ENCODE measurements around the gene CAPN11.
"Not testable (repeated sequence)": the region's sequence is repeated elsewhere in the genome, so short reads cannot be mapped to it uniquely, and the experiment has no call there.

Gene CAPN11

DNA sequence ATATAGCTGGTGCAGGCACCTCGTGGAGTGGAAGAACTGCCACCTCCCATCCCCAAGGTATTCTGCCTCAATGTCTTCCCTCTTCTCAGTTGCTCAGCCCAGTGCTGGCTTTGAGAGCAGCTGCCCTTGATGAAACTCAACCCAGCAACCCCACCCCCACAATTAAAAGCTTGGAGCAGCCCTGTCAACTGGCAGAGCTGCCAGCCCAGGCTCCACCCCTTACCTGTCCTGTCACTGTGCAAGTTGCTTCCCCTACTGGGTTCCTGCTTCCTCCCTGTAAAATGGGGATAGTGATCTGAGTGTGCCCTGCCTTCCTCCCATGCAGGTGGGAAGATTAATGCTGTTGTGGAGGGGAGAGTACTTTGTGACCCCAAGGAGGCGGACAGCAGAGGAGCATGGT is 26.7 kb upstream of the CAPN11 start:
- DNase-seq: no peak

DNA sequence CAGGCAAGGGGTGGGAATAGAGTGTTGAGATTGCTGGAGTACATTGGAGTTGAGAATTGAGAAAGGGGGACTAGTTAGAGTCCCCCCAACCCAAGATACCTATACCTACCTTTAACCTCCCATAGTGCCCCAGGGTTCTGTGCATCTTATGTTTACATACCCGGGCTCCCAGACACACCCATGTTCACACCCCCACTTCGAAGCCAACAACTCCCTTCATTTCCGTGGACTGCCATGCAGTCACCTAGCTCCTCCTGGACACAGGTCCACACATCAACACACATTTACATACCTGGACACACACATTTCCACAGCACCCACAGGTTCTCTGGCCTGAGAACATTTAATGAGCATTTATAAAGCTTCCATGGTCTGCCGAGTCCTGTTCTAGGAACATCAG is 26.1 kb upstream of the CAPN11 start:
- DNase-seq: no peak

DNA sequence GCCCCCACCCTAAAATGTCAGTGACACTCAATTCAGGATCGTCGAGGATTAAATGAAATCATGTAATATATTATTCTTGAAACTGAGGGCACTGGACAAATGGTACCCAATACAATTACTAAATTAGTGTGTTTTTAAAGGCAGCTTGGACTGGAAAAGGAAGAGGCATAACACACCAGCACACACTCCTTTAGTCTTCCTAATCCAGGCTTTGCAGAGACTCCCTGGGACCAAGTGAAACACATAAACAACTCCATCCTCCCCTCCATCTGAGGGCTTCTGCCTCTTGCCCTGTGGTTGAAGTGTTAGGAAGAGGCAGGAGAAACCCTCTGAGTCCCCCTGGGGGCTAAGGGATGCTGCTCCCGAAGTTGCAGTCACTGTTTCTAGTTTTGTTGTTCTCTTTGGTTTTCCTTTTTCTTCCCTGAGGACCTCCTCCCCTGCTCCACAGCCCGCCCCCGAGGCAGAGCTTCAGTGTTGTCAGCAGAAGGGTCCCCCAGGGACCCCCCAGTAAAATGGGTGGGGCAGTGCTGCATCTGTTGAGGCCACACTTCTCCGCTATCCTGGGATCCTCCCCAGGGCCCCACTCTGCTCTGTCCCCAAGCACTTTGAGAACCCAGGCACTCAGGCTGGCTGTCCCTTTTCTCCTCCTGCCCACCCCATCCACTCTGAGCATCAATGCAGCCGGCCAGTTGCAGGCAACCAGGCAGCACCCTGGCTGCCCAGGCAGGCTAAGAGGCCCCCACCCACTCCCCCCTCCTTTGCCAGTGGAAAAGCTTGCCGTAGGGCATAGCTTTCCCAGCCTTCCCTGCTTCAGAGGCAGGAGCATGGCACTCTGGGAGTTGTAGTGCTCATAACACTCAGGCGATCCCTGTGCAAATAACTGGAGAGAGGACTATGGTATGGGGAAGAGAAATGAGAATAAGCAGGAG is 25.4 kb upstream of the CAPN11 start:
- no peak for DNase-seq

DNA sequence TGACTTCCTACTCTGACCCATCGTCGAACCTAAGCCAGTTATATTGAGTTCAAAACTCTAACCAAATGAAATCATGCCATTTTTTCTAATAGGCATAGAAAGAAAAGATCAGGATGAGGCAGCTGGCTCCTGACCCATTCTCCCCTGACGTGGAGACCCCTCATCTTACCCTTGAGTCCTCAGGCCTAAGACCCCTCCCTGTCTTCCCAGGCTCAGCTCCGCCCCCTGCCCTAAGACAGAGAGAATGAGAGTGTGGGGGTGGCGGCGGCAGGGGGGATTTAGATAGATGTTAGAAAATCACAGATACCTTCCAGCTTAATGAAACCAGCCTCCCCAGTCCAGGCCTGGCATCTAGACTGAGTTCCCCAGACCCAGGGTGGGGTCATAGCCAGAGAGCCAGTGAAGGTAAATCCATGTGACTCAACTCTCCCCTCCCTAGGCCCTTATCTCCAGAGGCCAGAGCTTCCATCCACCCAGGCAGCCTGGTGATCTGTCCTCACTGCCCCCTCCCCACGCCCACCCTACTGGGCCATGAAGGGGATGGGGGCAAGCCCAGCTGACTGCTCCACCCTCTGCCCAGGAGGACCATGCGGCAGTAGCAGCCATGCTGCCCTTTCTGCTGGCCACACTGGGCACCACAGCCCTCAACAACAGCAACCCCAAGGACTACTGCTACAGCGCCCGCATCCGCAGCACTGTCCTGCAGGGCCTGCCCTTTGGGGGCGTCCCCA is 24.5 kb upstream of the CAPN11 start:
- DNase-seq: no peak

DNA sequence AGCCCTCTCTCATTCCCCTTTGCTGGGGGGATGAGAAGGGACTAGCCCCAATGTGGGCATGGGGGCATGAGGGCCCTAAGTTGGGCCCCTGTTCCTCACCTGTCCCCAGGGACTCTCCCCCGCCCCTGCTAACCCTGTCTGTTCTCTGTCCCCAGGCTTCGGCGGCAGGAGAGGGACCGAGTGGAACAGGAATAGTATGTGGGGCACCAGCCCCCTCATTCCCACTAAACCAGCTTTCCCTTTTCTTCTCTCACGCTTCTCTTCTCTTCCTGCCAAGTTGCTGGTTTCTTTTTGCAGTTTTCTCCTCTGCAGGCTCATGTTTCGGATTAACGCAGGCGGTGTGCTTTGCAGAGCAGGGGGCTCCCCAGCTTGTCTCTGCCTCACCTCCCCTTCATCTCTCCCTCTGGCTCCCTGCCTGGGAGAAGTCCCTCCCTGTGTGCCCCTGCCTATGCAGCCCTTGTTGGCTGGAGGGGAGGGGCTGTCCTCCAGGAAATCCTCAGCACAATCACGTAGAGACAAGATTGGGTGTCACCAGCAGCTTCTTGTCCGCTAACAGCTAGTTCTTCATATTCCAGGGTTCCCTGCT is 23.4 kb upstream of the CAPN11 start:
- DNase-seq: no peak

DNA sequence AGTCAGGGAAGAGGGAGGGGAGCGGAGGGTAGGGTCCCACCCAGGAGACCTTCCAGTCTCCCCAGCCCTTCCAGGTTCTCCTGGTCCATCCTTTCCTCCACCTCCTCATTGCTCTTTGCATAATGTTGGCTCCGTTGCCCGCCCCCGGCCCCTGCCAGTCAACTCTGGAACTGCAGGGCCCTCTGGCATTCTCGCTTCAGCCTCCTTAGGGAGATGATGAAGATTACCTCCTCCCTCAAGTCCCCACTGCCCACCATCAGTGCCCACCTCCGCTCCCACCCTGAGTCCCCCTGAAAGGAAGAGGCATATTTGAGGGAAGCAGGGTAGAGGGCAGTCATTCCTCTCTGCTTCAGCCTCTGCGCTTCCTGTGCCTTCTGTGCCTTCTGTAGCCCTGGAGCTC is 22.7 kb upstream of the CAPN11 start:
- no peak for DNase-seq

DNA sequence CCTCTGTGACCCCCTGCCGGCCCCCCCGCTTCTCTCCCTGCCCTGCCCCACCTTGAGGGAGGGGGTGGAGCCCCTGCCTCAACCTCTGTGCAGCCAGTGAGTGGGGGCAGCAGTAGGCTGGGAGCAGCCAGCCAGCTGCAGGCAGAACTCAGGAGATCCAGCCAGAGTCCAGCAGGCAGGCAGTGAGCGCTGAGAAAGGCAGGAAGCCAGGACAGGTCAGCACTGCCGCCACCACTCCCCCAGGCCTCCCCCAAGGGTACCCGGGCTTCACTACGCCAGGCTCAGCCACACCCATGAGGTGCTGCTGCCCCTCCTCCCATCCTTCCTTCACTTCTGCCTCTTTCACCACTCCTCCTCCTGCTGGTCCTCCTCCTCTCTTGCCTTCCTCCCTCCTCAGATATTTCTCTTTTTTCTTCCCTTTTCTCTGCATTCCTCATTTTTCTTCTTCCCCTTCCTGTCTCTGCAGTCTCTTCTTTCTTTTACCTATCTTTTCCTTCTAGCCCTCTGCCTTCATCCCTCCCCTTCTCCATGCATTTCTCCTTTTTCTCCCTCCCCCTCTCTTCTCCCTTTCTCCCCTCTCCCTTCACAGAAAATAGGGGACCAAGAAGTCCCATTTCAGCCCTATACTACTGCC is 19.8 kb upstream of the CAPN11 start:
- DNase-seq: no peak

DNA sequence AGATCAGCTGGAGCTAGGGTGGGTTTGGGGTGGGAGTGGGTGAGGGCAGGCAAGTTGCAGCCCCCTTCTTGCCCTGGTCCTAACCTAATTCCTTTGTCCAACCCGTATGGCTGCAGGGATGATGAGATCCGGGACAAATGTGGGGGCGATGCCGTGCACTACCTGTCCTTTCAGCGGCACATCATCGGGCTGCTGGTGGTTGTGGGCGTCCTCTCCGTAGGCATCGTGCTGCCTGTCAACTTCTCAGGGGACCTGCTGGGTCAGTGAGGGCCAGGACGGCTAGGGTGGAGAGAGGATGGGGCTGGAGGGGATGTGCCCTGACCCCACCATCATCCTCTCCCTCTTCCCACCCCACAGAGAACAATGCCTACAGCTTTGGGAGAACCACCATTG is 19.3 kb upstream of the CAPN11 start:
- DNase-seq: no peak

DNA sequence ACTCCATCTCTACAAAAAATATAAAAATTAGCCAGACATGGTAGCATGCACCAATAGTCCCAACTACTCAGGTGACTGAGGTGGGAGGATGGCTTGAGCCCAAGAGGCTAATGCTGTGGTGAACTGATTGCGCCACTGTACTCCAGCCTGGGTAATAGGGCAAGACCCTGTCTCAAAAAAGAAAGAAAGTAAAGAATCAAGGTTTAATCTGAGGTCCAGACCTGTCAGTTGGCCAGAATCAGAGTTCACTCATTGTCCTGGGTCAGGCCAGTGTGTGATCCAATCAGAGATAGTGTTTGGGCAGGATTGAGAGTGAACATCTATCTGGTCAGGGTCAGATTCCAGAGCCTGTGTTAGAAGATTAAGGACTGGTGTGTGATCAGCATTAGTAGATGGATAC is 15.8 kb upstream of the CAPN11 start:
- no peak for DNase-seq

DNA sequence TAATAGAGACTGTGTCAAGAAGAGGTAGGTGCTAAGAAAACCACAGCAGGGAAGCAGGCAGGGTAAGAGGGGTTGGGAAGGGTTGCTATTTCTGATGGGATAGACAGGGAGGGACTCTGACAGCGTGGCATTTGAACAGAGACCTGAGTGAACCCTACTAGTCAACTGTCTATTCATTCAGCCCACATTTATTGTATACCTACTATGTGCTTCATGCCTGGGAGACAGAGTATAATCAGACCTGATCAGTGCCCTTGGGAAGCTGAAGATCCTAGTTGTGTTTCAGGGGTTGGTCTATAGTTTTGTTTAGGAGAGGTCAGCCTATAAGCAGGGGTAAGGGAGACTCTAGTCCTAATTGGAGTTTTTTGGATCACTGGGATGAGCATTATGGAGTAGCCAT is 14.9 kb upstream of the CAPN11 start:
- DNase-seq: no peak

DNA sequence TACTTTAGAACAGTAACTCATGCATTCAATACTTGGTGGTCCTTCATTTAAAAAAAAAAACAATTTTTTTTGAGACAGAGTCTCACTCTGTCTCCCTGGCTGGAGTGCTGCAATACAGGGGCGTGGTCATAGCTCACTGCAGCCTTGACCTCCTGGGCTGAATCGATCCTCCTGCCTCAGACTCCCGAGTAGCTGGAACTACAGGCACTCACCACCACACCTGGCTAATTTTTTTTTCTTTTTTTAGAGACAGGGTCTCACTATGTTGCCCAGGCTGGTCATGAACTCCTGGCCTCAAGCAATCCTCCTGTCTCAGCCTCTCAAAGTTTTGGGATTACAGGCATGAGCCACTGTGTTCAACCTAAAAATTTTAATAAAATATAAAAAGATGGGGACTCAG is 14.1 kb upstream of the CAPN11 start:
- DNase-seq: not testable (repeated sequence)

DNA sequence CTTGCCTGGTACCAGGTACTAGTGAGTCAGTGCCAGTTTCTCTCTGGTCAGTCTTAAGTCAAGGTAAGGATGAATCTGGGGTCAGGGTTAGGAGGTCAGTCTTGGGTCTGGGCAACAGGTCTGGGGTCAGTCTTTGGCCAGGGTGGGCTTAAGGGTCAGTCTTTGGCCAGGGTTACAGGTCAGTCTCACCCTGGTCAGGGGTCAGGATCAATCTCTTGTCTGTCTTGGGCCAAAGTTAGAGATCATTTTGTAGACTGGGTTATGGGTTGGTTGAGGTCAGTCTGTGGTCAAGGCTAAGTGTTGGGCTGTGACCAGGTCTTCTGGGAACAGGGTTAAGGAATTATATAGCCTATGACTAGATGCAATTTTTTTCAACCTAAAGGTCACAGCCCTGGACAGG is 12.8 kb upstream of the CAPN11 start:
- DNase-seq: no peak

DNA sequence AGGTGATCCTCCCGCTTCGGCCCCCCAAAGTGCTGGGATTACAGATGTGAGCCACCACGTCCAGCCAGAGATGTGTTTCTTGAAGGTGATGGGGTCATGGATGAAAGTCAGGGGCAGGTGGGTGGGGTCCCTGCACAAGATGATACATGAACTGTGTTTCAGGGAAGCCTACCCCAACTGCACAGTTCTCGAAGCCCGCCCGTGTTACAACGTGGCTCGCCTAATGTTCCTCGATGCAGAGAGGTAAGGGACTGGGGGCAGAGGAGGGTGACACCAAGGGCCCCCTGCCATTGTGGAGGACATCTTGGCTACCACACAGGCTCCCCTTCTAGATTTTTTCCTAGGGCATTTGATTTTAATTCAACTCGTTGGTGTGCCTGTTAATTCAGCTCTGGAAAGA is 11.9 kb upstream of the CAPN11 start:
- DNase-seq: no peak

DNA sequence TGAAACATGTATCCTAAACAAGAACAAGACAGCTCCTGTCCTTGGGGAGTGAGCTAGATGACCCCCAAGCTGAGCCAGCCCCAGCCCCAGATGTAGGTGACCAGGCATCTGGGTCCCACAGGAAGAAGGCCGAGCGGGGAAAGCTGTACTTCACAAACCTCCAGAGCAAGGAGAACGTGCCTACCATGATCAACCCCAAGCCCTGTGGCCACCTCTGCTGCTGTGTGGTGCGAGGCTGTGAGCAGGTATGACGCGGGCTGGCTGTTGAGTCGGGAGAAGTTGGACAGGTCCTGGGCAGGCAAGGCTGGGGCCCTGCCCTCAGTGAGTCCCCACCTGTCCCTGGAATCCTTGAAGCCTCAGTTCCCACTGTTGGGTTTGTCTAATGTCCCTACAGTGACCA is 11.4 kb upstream of the CAPN11 start:
- DNase-seq: no peak

DNA sequence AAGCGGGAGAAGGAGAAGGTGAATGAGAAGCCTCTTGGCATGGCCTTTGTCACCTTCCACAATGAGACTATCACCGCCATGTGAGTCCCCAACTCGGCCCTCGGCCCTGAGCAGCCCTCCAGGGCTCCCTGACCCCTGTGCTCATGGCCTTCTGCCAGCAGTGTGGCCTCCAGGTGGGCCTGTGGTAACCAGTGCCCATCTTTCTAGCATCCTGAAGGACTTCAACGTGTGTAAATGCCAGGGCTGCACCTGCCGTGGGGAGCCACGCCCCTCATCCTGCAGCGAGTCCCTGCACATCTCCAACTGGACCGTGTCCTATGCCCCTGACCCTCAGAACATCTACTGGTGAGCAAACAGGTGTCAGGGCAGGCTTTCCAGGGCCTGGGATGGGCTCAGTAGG is 10.3 kb upstream of the CAPN11 start:
- no peak for DNase-seq

DNA sequence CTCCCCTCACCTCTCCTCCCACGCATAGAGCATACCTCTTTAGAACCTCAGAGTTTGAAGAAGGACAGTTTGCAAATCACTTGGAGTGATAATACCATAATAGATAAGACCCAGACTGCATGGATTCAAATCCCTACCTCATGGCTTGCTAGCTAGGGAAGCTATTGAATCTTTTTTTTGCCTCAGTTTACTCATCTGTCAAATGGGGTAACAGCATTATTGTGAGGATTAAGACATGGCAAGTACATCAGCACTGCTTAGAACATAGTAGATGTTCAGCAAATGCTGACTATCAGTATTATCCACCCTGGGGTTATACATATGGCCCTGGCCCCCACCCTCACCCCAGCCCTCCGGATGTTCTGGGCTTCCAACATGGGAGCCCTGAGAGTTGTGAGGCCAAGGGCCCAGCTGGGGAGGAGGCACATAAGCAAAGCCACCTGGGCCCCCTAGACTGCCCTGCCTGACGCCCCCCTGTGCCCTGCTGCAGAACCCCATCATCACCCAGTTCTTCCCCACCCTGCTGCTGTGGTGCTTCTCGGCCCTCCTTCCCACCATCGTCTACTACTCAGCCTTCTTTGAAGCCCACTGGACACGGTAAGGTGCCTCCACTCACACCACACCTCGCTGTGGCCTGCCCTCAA is 9.1 kb upstream of the CAPN11 start:
- DNase-seq: no peak

DNA sequence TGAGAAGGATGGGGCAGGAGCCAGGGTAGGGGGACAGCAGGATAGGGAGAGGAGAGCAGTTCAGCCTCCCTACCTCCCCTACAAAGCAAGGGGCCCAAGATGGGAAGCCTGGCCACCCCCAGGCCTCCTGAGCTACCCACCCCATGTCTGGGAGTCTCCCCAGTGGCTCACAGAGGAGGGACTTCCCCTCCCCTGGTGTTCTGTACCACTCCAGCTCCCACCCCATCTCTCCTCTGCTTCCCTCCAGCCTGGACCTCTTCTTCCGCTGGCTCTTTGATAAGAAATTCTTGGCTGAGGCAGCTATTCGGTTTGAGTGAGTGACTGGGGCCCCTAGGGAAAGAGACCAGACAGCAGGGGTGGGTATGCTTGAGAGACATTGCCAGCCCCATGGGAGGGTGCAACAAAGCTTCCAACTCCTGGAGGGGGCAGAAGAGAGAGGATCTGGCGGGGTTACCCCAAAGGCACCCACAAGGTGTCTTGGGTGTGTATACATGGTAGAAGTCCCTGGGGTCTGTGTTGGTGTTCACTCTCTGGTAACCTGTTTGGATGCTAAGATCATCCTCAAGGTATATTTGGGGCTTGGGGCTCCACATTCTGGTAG is 8.2 kb upstream of the CAPN11 start:
- DNase-seq: no peak

DNA sequence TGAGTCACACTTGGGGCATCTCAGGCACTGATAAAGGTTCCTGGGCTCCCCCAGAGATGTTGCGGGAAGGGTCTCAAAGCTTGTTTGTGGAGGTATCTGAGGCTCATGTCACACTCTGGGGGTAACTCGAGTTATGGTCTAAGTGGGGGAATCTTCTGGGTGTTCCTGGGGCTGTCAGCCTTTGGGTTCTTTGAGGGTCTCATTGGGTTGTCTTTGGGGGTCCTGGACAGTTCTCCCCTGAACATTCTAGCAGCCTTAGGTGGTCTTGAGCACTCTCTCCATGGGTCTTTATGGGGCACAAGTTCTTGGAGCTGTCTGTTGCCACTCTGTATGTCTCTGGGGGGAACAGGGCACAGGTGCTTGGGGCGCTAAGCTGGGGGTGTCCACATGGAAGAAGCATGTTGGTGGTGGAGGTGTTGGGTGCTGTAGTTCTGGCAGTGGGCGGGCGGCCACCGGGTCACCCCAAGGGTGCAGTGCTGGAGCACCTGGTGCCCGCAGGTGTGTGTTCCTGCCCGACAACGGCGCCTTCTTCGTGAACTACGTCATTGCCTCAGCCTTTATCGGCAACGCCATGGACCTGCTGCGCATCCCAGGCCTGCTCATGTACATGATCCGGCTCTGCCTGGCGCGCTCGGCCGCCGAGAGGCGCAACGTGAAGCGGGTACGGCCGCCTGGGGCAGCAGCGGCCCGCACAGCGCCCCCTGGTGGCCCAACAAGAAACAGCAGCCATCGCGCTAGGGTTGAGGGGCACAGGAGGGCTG is 7.1 kb upstream of the CAPN11 start:
- peak; percentile 70 to 72 for DNase-seq

DNA sequence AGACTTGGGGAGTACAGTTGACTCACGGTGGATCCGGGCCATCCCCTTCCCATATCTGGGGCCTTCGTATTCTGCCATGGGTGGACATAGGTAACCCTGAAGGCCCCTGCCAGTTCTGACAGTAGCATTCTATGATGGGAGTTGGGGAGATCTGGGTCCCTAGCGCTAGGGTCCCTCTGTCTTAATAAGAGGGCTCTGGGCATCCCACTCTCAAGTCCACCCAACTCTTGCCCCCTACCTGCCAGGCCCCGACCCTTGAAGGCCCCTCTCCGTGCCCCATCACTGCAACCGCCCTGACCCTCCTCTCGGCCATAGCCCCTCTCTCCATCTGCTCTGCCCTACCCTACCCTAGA is 6.5 kb upstream of the CAPN11 start:
- no peak for DNase-seq

DNA sequence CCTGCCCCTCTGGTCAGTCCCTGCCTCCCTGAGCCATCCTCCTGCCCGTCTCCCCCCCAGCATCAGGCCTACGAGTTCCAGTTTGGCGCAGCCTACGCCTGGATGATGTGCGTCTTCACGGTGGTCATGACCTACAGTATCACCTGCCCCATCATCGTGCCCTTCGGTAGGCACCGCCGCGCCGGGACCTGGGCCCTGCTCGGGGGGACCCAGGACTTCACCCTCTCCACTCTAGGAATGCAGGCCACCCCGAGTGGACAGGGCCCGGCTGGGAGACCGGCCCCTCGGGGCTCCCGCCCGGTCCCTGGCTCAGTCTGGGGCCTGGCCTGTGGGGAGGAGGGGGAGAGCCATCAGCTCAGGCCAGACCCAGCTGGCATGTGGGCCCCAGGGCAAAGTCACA is 6.1 kb upstream of the CAPN11 start:
- DNase-seq: no peak

DNA sequence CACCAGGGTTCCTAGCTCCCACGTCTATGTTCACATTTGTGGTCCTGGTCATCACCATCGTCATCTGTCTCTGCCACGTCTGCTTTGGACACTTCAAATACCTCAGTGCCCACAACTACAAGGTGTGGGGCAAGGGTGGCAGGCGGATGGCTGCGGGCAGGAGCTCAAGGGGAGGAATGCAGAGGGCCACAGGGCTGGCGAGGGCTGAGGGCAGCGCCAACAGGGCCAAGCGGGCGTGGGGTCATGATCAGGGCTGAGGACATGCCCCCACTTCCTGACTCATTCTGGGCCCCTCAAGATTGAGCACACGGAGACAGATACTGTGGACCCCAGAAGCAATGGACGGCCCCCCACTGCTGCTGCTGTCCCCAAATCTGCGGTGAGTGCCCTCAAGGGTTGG is 4.6 kb upstream of the CAPN11 start:
- DNase-seq: no peak

Data from inflammatory macrophage (primary cell).